Occipital lobe (tissue), 2 donors: Measurements from ENCODE around the gene TARBP2. TPM values are rescaled to one million over a fixed set of nuclear protein-coding genes. Genes with fewer than 3 reads are reported as not detected.
A peak's percentile ranks its signal among the peaks of the same experiment; 100 is the strongest.

Experiments used
- DNase-seq: peaks from one replicate; lab custom pipeline; 2025; lab: John Stamatoyannopoulos, UW
- total RNA-seq: library from RNA; depleted of rRNA; stranded (reverse); fragments of >200 nt; gene quantifications from one replicate; pipeline ENCODE4 v1.2.3, GENCODE V29; 2014

The TARBP2 gene, protein sequence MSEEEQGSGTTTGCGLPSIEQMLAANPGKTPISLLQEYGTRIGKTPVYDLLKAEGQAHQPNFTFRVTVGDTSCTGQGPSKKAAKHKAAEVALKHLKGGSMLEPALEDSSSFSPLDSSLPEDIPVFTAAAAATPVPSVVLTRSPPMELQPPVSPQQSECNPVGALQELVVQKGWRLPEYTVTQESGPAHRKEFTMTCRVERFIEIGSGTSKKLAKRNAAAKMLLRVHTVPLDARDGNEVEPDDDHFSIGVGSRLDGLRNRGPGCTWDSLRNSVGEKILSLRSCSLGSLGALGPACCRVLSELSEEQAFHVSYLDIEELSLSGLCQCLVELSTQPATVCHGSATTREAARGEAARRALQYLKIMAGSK
- 28.1 TPM for total RNA-seq

DNA sequence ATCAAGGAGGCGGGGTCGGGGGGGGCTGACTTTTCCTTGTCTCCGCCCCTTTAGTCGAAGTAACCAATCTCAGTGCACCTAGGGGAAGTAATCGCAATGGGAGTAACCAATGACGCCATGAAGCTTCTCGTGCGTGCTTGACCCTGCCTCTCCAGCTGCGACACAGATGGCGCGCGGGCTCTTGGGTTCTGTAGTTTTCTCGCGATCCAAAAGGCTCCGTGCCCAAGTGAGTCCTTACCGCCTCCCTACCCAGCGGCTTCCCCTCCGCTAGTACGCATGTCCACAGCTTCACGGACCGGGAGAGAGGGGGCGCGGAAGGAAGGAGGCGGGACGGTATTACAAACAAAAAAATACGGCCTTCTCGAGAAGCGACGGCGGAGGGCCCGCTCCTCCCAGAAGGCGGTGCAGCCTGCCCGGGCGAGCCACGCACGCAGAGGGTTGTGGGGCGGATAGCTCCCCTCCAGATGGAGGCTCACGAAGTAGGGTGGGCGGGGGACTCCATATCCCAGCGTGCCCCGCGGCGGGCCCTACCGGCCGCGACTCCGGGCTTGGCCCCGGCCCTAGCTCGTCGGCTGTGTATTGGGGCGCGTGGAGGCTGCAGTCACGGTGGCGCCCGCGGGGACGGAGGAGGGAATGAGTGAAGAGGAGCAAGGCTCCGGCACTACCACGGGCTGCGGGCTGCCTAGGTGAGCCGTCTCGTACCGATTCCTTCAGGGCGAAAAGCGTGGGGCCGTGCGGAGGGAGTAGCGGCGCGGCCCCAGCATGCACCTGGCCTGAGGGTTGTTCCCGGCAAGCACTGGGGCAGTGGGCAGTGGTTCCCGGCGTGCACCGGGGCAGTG lies at the start of gene TARBP2:
TSS of gene TARBP2 (plus strand) at position 508 of the 839 bp plus-strand sequence. CDS start at position 634, 126 bp downstream.
- peak; percentile 98 for DNase-seq

DNA sequence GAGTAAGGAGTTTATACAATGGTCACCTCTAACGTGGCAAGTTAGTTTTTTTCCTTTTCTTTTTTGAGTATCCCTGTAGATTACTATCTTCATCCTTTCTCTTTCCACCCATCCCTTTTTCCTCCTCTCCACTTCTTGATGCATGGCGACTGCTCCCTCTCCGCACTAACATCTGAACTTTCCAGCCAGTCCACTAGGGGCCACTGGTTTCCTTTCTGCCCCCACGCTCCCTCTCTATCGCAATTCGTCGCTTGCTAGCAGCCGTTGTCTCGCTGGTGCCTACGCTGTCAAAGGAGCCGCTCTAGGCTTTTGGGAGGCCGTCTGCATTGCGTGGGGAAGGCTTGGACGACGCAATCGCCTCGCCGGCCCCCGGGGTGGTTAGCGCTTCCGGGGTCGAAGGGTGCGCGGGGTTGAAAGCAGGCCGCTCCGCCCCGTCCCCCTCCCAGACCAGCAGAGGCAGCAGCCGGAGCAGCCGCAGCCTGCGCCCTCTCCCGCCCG lies 49.4 kb upstream of the TARBP2 start, which contains the start of gene PCBP2:
TSS of gene PCBP2 (plus strand) at position 442 of the 498 bp plus-strand sequence. CDS start 2,699 bp downstream, outside the sequence.
- DNase-seq: peak; percentile 100

DNA sequence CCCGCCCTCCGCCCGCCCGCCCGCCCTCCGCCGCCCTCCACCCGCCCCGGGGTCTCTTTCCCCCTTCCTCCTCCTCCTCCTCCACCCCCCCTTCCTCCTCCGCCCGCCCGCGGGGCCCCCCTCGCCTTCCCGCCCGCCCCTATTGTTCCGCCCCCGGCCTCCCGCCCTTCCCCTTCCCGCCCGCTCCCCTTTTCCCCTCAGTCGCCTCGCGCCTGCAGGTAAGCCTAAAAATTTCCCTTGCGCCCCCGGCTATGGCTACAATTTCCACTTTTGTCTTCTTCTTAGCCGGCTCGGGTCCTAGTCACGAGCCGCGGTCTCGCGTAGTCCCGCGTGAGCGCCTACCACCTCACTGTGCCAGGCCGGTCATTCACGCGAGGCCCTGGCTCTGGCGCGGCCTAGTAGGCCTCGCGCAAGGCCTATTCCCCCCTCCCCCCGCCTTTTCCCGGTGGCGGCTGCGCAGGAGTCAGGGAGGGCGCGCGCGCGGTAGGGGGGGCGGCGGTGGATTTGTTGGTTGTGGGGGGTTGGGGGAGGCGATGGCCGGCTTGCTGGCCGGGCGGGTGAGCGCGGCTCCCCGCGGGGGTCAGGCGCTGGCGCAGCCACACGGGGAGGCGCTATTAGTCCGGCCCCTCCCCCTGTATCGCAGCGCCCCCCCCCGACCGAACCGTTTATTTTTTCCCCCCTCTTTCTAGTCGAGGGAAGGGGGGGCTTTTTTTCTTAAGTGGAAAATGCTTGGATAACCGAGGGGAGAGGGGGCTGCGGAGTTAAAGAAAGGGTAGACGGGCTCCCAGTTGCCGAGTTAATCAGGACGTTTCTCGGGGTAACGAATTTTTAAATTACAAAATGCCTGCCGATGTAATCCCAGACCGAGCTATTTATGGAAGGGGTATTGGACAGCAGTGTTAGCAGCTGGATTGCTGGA lies 48.7 kb upstream of the TARBP2 start:
- DNase-seq: peak; percentile 79

DNA sequence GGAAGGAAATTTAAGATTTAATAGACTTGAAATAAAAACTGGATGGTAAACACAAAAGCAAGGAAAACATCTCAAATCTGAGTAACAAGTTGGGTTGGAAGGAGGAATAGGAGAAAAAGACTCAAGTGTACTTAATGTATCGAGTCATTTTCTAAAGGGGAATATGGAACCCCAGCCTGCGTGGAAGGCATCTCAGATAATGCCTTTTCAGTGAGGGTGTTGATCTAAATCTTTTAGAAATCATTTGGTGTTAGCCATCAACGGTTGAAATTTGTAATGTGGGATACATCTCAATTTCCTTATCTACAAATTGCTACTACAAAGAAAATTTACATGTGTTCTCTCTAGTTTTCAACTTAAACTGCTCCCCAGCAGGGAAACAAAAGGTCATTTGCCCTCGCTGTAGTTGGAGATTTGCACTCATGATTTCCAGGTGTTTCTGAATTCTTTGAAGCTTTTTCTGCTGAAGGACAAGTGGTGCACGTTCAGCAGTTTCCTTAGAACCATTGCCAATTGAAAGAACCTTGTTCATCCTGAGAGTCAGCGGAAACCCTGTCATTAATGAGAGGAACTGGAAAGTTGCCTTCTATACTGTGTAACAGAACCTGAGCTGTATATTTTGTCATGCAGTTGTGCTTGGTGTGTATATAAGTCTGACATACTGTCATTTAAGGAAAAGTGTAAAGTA lies 47.0 kb upstream of the TARBP2 start:
- no peak for DNase-seq

DNA sequence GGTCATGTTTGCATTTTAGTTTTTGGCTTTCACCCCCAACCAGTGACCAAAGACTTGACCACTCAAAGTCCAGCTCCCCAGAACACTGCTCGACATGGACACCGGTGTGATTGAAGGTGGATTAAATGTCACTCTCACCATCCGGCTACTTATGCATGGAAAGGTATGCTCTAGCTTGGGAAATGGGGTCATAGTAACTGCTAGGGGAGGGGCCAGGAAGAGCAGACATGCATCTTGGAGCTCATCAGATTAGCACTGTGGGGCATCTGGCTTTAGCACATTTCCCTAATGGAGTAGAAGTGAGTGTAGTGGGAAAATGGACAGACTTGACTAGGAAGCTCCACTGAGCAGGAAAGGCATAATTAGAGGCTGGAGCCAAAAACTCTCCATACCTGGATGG lies 46.4 kb upstream of the TARBP2 start:
- DNase-seq: no peak

DNA sequence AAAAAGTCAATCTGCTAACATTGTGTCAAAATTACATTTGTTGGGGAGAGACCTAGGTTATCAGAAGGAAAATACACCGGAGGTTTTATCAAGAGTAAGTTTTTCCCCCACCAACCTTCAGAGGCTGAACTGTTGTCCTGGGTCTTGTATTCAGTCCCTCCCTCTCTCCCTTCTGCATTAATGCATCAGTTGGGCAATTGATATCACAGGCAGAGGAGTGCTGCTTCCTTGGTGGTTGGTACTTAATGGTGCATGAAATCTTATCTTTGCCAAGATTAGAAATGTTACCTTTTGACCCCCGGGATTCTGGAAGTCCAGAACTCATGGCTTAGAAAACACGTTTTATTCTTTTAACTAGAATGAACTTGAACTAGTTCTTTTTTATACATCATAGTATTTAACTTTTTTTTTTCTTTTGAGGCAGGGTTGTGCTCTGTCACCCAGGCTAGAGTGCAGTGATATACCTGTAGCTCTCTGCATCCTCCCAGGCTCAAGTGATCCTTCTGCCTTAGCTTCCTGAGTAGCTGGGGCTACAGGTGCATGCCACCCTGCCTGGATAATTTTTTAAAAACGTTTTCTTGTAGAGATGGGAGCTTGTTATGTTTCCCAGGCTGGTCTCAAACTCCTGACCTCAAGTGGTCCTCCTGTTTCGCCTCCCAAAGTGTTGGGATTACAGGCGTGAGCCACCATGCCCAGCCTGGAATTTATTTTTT lies 44.3 kb upstream of the TARBP2 start:
- no peak for DNase-seq

DNA sequence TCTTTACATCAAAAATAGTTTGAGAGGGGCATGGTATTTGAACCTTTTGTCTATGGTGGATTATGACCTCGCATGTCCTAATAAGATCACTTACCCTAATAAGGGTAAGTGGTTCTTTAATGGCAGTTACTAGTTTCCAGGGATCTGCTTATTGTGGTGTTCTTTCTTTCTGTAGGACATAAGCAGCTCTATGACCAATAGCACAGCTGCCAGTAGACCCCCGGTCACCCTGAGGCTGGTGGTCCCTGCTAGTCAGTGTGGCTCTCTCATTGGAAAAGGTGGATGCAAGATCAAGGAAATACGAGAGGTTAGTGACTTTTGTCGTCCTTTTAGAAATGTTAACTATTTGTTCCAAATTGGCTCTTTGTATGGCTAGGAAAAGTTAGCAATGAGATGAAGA lies 42.0 kb upstream of the TARBP2 start:
- DNase-seq: no peak

DNA sequence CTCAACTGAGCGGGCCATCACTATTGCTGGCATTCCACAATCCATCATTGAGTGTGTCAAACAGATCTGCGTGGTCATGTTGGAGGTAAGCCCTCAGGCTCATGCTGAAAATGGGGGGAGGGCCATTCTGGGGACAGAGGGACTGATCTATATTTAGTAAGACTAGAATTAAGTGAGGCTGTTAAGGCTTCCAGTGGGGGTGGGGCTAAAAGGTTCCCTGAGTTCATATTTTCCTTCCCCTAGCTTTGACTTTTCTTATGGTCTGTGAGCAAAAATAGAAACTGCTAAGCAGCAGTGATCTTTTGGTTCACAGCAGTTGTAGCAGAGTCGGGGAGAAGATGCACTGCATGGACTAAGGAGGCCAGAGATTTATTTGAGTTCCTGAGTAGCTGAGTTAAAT lies 40.0 kb upstream of the TARBP2 start:
- DNase-seq: no peak

DNA sequence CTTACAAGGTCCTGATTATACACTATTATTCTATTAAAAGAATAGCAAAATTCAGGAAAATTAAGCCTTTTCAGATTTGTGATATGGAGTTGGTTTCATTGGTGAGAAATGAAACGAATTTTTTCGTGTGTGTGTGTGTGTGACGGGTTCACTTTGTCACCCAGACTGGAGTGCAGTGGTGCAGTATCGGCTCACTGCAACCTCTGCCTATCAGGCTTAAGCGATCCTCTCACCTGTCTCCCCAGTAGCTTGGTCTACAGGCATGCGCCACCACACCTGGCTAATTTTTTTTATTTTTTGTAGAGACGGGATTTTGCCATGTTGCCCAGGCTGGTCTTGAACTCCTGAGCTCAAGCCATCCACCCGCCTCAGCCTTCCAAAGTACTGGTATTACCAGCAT lies 39.5 kb upstream of the TARBP2 start:
- DNase-seq: no peak

DNA sequence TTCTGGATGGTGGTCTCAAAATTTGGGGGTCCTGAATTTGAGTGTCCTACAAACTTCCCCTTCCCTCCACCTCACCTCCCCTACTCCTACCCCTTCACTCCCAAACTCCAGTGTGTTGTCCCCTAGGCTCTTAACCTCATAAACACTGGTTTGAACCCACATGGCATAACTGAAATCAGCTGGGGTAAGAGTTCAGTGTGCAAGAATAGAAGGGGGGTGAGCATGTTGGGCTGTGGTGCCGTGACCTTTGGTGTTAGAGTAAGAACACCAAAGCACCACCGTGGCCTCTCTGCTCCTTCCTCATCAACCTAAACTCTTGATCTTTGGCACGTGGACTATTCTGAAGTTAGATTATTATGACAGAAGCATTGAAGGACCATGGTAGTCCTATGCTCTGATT lies 38.1 kb upstream of the TARBP2 start:
- no peak for DNase-seq

DNA sequence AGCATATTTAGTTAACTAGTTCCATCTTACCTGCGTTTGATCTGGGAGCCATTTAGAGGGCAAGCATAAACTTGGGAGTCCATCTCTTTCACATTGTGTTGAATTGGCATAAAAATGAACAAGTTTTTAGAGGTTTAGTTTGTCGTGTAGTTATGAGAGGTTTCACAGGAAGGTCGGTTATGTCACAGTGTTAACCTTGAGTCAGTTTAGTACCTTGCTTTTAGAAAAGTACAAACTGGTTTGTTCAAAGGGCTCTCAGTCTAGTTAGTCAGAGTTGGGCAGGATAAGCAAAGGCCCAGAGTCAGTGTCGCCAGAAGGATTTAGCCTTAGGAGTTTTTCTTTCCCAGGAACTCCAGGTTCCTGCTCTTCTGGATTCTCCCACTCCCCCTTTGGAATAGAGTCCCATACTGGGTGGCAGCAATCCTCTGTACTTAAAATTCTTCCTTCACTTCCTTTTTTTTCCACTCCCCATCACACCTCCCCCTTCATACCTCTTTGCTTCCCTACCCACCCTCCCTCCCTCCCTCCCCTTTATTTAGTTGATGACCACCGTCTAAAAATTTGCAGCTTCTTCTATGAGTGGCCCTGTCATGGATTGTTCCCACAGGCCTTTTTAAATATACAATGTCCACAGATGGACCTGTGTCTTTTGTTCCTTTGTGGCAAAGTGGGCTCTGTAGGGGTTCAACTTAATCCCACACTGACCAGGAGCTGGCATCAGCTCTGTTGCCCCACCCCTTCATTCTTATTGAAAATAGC lies 37.1 kb upstream of the TARBP2 start:
- no peak for DNase-seq

DNA sequence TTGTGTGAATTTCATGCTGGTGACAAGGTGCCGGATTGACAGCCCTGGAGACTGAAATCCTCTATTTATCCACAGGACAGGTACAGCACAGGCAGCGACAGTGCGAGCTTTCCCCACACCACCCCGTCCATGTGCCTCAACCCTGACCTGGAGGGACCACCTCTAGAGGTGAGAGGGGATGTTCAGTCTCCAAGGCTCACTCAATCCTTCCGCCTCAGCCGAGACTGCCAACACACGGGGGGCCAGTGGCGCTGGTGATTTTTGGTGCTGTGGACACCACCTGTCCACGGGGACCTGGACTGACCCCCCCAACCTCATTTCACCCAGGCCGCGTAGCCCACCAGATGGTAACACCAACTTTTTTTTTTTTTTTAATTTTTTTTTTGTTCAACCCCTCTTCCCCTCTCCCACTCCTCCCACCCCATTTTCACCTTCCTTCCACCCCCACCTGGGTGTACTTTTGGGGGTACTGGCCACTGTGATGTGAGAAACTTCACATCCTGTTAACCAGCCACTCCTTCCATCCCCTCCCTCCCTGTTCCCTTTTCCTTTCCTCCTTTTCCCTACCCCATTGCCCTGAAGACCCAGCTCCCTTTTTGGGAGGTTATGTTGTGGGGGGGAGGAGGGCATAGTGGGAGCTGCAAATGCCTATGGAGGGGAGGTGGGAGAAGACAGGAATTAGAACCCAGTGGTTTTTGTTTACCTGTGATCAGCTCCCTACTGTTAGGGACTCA lies 36.2 kb upstream of the TARBP2 start:
- DNase-seq: no peak

DNA sequence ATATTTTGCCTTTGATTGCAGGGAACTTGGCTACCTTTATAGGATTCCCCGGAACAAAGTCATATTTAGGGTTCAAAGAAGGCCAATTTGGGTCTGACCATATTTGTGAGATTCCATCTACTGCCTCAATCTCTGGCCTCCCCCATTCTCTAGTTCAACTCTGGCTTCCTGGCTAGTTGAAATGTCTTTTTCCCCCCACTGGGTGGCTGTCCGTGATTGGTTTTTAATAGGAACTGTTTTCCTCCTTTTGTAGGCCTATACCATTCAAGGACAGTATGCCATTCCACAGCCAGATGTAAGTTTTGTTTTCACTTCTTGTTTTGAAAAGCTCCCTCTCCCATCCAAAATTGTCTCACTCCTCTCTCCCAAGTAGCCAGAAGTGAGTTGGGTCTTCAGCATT lies 35.4 kb upstream of the TARBP2 start:
- DNase-seq: no peak

DNA sequence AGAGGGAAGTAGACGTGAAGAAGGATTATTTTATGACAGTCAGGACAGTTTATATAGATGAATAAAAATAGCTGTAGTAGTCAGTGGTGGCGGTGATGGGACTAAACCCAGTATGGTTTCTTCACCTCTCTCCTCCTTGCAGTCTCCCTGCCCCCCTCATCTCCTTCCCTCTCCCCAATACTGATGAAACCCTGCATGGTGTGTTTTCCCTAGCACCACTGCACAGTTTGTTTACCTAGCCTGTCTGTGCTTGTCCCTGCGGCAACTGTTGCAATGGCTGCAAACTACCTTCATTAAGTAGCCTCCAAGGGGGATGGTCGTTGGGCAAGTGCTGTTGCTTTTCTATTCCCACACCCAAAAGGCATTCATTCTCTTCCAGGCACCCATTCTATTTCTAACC lies 34.4 kb upstream of the TARBP2 start:
- DNase-seq: no peak

DNA sequence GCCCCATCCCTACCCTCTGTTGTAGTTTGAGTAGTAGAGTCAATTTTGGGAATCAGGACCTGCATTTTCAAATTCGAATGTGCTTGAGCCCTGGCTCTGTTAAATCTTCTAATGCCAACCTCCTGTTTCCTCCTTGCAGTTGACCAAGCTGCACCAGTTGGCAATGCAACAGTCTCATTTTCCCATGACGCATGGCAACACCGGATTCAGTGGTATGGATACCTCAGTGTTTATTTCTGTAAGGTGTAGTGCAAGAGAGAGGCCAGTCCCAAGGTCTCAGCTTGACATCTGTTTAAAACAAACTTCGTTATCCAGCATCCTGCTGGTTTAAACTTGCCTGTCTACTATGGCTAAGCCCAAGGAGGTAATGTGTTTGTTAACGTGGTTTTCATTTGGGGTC lies 34.0 kb upstream of the TARBP2 start:
- DNase-seq: no peak

DNA sequence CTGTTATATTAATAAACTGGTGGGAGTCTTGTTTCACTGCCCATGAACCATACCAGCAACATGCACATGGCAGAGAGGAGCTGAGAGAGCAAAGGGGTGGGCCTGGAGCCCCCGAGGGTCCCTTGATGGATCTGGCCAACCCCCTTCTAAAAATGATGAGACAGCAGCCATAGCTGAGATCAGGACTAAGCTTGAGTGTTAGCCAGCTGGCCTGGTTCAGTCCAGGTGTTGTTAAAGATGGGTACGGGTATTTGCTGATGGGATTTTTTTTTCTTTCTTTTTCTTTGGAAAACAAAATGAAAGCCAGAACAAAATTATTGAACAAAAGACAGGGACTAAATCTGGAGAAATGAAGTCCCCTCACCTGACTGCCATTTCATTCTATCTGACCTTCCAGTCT lies 33.2 kb upstream of the TARBP2 start:
- no peak for DNase-seq

DNA sequence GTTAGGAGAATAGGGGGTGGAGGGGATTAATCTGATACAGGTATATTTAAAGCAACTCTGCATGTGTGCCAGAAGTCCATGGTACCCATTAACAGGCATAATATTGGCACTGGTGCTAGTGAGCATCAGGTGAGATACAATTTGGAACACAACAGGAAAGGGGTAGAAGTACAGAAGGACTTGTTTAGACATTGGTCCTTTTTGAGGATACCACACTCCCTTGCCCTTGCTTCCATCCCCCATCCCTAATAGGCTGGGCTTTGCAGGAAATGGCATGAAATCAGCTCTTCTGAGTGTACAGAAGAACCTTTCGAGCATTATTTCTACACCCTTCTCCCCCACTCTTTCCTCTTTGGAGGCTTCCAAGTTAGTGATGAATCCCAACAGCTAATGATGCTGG lies 32.8 kb upstream of the TARBP2 start:
- DNase-seq: no peak

DNA sequence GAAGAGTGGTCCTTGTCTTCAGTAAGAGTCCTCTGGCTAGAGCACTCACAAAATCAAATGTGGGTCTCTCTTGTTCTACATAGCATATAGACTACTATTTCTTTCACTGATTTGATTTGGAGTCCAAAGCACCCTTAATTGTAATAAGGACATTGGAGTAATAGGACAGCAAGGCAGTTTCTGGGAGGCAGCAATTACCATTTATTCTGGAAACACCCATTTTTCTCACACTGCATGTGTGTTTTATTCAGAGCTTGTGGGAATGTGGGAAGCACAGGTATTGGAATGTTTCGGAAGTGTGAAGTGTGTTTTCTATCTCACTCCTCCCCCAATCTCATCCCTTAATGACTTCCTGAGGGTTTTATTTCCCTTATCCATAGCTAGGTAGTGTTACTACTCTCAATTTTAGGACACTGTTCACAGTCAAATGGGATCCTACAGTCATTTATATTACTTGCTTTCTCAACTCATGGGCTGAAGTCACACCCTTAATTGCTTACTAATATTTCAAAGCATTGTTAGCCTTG lies 29.0 kb upstream of the TARBP2 start:
- DNase-seq: no peak
